HG03575 (cell line): ENCODE results near the gene PHF19.

Experiments
- ATAC-seq: cut with Tn5 transposase; IDR thresholded peaks from one replicate; pipeline ENCODE4 v1.9.1; 2021; ENCODE audit not compliant: unreplicated experiment, insufficient number of reproducible peaks, low FRiP score; ENCODE audit errors: extremely low read depth

The PHF19 gene

DNA sequence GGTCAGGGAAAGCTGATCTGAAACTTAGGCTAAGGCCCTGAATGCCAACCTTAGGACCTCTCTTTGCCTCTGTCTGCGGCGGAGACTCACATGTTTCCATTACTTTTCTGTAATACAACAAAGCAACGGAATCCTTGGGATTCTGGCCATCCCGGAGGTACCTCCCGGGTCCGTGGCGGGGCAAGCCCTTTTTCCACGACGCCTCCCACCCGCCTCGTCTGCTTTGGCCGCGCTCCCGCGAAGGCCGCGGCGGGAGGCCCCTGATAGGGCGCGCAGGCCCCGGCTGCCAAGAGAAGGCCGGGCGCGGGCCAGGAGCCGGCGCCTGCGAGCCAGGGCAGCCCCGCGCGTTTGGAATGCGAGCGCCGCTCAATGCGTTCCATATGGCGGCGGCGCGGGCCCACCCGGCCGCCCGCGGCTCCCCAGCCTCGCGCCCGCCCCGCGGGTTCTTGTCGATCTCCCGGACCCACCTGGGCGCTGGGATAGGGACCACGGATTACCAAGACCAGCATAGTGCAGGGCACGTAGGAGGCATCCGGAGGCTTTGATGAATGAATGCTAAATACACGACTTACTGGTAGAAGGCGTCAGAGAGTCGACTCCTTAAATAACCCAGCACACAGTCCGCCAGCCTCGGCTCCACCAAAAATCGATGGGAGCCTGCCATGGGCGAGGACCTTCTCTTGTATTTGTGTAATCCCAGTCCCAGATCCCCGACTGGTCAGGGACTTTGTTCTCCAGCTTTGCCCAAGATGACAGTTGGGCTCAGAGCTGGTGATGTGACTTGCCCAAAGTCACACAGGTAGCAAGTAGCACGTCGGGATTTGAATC is 17.5 kb upstream of the PHF19 start:
- no peak for ATAC-seq

DNA sequence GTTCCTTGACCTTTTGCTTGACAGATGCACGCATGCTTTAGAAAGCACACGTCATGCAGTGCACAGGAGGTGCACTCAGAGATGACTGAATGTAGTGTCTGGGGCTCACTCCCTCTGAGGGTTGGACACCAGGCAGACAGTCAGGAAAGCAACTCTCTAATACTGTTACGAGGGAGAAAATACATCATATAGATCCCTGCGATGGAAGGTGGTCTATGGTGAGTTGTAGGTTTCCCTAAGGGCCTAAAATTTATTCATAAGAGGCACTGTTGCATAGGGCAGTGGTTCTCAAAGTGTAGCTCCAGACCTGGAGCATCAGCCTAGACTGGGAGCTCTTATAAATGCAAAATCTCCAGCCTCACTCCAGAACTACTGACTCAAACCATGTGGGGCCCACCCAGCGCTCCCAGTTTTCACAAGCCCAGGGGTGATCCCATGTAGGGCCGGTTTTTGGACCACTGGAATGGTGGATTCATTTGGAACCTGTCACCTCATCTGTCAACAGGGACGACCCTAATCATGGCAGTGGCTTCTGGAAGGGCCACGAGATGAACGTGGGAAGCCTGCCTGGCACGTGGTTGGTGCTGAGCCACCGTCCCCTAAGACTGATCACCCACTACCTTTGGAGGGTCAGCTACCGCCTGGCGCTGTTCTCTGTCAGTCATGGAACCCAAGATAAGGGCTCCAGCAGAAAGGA is 16.8 kb upstream of the PHF19 start:
- no peak for ATAC-seq

GRCh38 chr9:120892748-120893610 is 16.0 kb upstream of the PHF19 start:
- ATAC-seq = peak; percentile 43

DNA sequence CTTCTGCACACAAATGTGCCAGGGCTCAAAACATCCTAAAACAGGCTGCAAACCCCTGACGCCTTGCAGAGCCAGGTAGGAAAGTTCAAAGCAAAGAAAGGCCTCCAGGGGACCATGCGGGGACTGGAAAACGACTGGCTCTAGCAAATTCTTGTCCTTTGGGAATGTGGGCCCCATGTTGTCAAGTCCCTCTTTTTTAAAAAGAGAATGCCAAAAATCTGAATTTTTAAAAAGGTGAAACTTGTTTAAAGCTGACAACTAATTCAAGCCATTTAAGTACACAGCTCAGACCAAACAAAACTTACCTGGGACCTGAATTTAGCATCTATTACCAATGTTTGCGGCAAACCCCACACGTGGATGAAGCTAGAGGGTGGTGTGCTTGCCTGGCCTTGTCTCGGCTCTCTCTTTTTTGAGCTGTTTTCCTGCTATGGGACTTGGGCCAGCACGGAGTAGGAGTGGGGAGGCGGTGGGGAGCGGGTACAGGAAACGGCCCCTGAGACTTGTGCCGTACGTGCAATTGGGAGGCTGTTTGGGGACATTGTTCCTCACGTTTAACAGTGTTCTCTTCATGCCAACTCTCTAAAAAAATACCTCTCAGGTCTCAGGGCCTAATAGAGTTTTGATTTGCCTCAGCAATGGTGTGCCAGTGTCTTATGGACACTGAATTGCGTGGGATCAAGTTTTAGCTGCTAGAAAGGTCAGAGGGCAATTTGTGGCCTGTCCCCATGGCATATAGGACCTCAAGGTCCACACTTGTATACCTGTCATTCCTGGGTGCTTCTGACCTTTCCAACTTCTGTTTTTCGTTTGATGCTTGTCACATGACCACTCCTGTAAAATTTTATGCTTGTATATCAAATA is 15.1 kb upstream of the PHF19 start:
- ATAC-seq = peak; percentile 17

- ATAC-seq = no peak
Observed at GRCh38 chr9:120891245-120891883, 14.4 kb upstream of the PHF19 start.

- no peak for ATAC-seq
Observed at GRCh38 chr9:120890320-120891244, 13.6 kb upstream of the PHF19 start.

DNA sequence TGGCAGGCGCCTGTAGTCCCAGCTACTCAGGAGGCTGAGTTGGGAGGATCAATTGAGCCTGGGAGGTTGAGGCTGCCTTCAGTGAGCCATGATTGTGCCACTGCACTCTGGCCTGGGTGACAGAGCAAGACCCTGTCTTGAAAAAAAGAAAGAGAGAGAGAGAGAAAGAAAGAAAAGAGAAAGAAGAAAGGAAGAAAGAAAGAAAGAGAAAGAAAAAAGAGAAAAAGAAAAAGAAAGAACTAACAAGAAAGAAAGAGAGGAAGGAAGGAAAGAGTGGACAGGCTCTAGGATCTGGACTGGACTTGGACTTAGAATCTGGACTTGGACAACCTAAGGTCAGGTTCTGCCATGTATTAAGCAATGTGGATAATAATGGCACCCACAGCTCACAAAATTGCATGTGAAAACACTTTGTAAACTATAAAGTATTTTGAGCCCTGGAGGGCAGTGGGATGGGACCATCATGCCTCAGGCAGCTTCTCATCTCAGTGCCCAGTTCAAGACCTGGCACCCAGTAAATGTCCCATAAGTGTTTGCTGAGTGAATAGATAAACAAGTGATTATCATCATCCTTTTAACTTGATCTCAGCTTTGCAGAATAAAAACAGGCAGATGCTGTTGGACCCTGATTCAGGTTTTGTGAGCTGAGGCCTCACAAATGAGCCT is 12.8 kb upstream of the PHF19 start:
- ATAC-seq = no peak

GRCh38 chr9:120888626-120889025 is 11.6 kb upstream of the PHF19 start:
- no peak for ATAC-seq

GRCh38 chr9:120886490-120886967 is 9.5 kb upstream of the PHF19 start:
- ATAC-seq = no peak

GRCh38 chr9:120885958-120886357 is 9.0 kb upstream of the PHF19 start:
- no peak for ATAC-seq

DNA sequence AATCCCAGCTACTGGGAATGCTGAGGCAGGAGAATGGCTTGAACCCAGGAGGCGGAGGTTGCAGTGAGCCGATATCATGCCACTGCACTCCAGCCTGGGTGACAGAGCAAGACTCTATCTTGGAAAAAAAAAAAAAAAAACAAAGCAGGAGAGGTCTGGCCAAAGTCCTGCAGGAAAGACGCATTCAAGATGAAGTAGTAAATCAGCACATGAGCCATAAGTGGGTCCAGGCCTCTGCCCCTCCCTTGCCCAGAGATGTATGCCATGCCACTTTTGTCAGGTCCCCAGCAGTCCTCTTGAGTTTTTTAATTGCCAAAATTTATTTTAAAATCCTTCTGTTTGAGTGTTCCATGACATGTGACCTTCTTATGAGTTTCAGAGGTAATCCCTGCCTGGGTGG is 8.5 kb upstream of the PHF19 start:
- ATAC-seq = no peak

GRCh38 chr9:120883608-120883996 is 6.6 kb upstream of the PHF19 start:
- no peak for ATAC-seq

DNA sequence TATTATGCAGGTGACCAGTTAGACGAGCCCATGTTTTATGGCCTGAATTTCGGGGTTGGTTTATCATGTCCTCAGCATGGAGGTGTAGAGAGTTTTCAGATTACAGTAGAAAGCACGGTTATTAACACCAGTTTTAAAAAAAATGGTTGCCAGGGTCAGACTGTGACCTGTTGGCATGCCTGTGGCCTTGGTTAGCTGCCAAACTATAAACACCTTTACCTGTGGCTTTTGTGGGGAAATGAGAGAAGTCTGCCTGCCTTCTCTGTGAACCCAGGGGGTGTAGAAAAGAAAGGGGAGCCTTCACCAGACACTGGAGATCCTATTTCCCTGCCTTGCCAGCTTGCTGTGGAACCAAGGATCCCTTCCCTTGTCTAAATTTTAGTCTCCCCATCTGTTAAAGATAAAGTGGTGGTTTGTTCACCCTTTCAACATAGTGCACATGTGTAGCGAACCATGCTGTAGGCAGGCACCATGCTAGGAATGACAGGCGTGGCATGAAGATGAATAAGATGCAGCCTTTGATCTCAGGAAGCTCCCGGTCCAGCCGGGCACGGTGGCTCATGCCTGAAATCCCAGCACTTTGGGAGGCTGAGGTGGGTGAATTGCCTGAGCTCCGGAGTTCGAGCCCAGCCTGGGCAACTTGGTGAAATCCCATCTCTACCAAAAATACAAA is 6.1 kb upstream of the PHF19 start:
- no peak for ATAC-seq

- no peak for ATAC-seq
Observed at GRCh38 chr9:120879446-120879845, 2.5 kb upstream of the PHF19 start.

- ATAC-seq = no peak
Observed at GRCh38 chr9:120878188-120879130, 1.5 kb upstream of the PHF19 start.
